Breast epithelium (tissue), 4 donors: ENCODE measurements around the gene FAM204A. TPM values are rescaled to one million over a fixed set of nuclear protein-coding genes. Genes with fewer than 3 reads are reported as not detected.

Source experiments
- DNase-seq, 2 donors: peaks; one replicate each; pipeline ENCODE4 v3.0.0-alpha.2; 2019; ENCODE audit warnings: low spot score in 2 of 2
- H3K27ac ChIP-seq, 2 donors: fragments of 200-600 bp; sonication (generic) in 1 of 2; one replicate each; pipeline ENCODE4 v1.5.1; 2016 to 2019; ENCODE audit warnings: mild to moderate bottlenecking in 1 of 2
- H3K27me3 ChIP-seq, 2 donors: fragments of 200-600 bp; sonication (generic) in 1 of 2; one replicate each; pipeline versions ENCODE4 v1.5.1 to v1.6.0; 2017 to 2019; ENCODE audit warnings: control low read depth in 1 of 2, mild to moderate bottlenecking in 1 of 2
- H3K36me3 ChIP-seq: fragments of 200-600 bp; one replicate; pipeline ENCODE4 v1.5.1; 2019
- H3K4me1 ChIP-seq, 2 donors: fragments of 200-600 bp; sonication (generic); one replicate each; pipeline ENCODE4 v1.5.1; 2016 to 2019; ENCODE audit warnings: control low read depth in 1 of 2
- H3K4me3 ChIP-seq, 3 donors: fragments of 200-600 bp; sonication (generic); 1 replicate in 2 of 3; 2 replicates in 1 of 3; pipeline ENCODE4 v1.5.1; 2016 to 2019; ENCODE audit warnings: mild to moderate bottlenecking in 3 of 3, moderate library complexity in 2 of 3
- H3K9me3 ChIP-seq, 2 donors: fragments of 200-600 bp; sonication (generic) in 1 of 2; one replicate each; pipeline ENCODE4 v1.5.1; 2016 to 2019; ENCODE audit warnings: control low read depth in 1 of 2
- CTCF ChIP-seq, 3 donors: fragments of 450-650 bp; IDR thresholded peaks; one replicate each; pipeline ENCODE4 v1.5.1; 2016 to 2017; ENCODE audit warnings: antibody characterized with exemption in 3 of 3, mild to moderate bottlenecking in 3 of 3, moderate library complexity in 3 of 3
- POLR2A ChIP-seq: fragments of 450-650 bp; IDR thresholded peaks from one replicate; pipeline ENCODE4 v1.6.1; 2016; ENCODE audit warnings: antibody characterized with exemption, mild to moderate bottlenecking, moderate library complexity
- POLR2AphosphoS5 ChIP-seq, 3 donors: sonication (generic); formaldehyde crosslinking; IDR thresholded peaks; one replicate each; pipeline ENCODE4 v1.6.1; 2017; ENCODE audit warnings: antibody characterized with exemption in 3 of 3
- intact Hi-C: fragments of 100-400 bp; cut with DNase I; formaldehyde crosslinking; loops from one replicate; pipeline ENCODE4 v1.15.1; 2023; ENCODE audit warnings: low total_unique reads
- total RNA-seq, 3 donors: library from RNA; depleted of rRNA; stranded (reverse); fragments of >200 nt; gene quantifications; one replicate each; pipeline ENCODE4 v1.1.0, GENCODE V29; 2016

Gene FAM204A
- total RNA-seq, 3 donors from 2014 or later: 28.2 to 71.4 (median 59.6) TPM

- TF ChIP-seq POLR2A: no peak
- no peak for TF ChIP-seq CTCF (IDR thresholded peaks at IDR 0.05)
- TF ChIP-seq POLR2AphosphoS5 (IDR thresholded peaks at IDR 0.05): no peak
- H3K4me3 ChIP-seq: no peak overlapping the region
- no peak overlapping the region for H3K27ac ChIP-seq
- intact Hi-C loops: no loop called here
- no peaks in the 10 kb centered on the region for H3K4me1 ChIP-seq
- DNase-seq: no peak
- no peaks in the 10 kb centered on the region for H3K36me3 ChIP-seq
- H3K27me3 ChIP-seq: peaks cover 0 to 4% of the 10 kb centered on the region in 2 donors
- H3K9me3 ChIP-seq: no peaks in the 10 kb centered on the region
These were observed 83.8 kb downstream of the FAM204A start for GRCh38 chr10:118258285-118258684.

- DNase-seq: no peak
- no peak overlapping the region for H3K27ac ChIP-seq
- intact Hi-C loops: no loop called here
- peaks cover 0 to 4% of the 10 kb centered on the region in 2 donors for H3K27me3 ChIP-seq
- no peaks in the 10 kb centered on the region for H3K36me3 ChIP-seq
- no peak overlapping the region for H3K4me3 ChIP-seq
- H3K9me3 ChIP-seq: no peaks in the 10 kb centered on the region
- TF ChIP-seq POLR2AphosphoS5 (IDR thresholded peaks at IDR 0.05) (no peak), CTCF (IDR thresholded peaks at IDR 0.05) (no peak), POLR2A (no peak)
- H3K4me1 ChIP-seq: no peaks in the 10 kb centered on the region
These were observed 85.1 kb downstream of the FAM204A start for GRCh38 chr10:118256825-118257570.

- Histone ChIP-seq H3K27ac (no peak overlapping the region), H3K36me3 (no peaks in the 10 kb centered on the region), H3K9me3 (no peaks in the 10 kb centered on the region), H3K4me3 (no peak overlapping the region), H3K27me3 (peaks cover 0 to 4% of the 10 kb centered on the region in 2 donors), H3K4me1 (no peaks in the 10 kb centered on the region)
- TF ChIP-seq CTCF (IDR thresholded peaks at IDR 0.05): no peak
- TF ChIP-seq POLR2A: no peak
- TF ChIP-seq POLR2AphosphoS5 (IDR thresholded peaks at IDR 0.05): no peak
- intact Hi-C loops: no loop called here
- no peak for DNase-seq
These were observed 85.9 kb downstream of the FAM204A start for GRCh38 chr10:118256209-118256608.

- no peaks in the 10 kb centered on the region for H3K9me3 ChIP-seq
- H3K27me3 ChIP-seq: peaks cover 0 to 4% of the 10 kb centered on the region in 2 donors
- no peak for DNase-seq
- H3K27ac ChIP-seq: no peak overlapping the region
- intact Hi-C loops: no loop called here
- H3K4me1 ChIP-seq: no peaks in the 10 kb centered on the region
- H3K36me3 ChIP-seq: no peaks in the 10 kb centered on the region
- TF ChIP-seq CTCF (IDR thresholded peaks at IDR 0.05) (no peak), POLR2AphosphoS5 (IDR thresholded peaks at IDR 0.05) (no peak), POLR2A (no peak)
- no peak overlapping the region for H3K4me3 ChIP-seq
These were observed 86.8 kb downstream of the FAM204A start for GRCh38 chr10:118255355-118255754.

- intact Hi-C loops: no loop called here
- Histone ChIP-seq H3K36me3 (no peaks in the 10 kb centered on the region), H3K4me3 (no peak overlapping the region), H3K27ac (no peak overlapping the region), H3K9me3 (no peaks in the 10 kb centered on the region), H3K27me3 (peaks cover 0 to 4% of the 10 kb centered on the region in 2 donors), H3K4me1 (no peaks in the 10 kb centered on the region)
- DNase-seq: no peak
- TF ChIP-seq POLR2AphosphoS5 (IDR thresholded peaks at IDR 0.05) (no peak), CTCF (IDR thresholded peaks at IDR 0.05) (no peak), POLR2A (no peak)
These were observed 87.5 kb downstream of the FAM204A start for GRCh38 chr10:118254654-118255053.
